K562 (cell line): Measurements from ENCODE around the gene NINJ1. TPM values are rescaled to one million over a fixed set of nuclear protein-coding genes. Genes with fewer than 3 reads are reported as not detected.

Experiments
- ATAC-seq: fragments of 200-7000 bp; cut with Tn5 transposase; 3 replicates; pipeline ENCODE4 v1.9.1; 2020; ENCODE audit warnings: moderate library complexity
- BruUV-seq: library from RNA; stranded (reverse); fragments of 400-500 nt; replicated peaks from 2 replicates; lab custom pipeline; 2021; lab: Mats Ljungman, UMichigan
- CTCF ChIA-PET: fragments of 300-600 bp; formaldehyde crosslinking; extraction: SDS; loops from one replicate; lab custom pipeline; 2021; ENCODE audit warnings: low intra/inter-chr PET ratio; lab: Yijun Ruan, JAX
- POLR2A ChIA-PET: fragments of 300-600, 350-650 bp; sonication (Branson Sonifier 250); formaldehyde crosslinking; extraction: SDS; loops from one replicate; lab custom pipeline; 2021; ENCODE audit warnings: antibody characterized with exemption, inconsistent platforms; lab: Yijun Ruan, JAX
- DNase-seq, 4 experiments: peaks; one replicate each; pipeline versions ENCODE4 v3.0.0 to v3.0.0-alpha.2; 2011 to 2018; ENCODE audit warnings: low spot score in 3 of 4, mixed read lengths in 3 of 4; ENCODE audit errors: extremely low read depth in 1 of 4
- FAIRE-seq: peaks from 2 replicates; lab custom pipeline; 2011; peaks lifted over from hg19 to GRCh38; lab: Jason Lieb, UNC
- H2AFZ ChIP-seq: 2 replicates; pipeline ENCODE4 v1.6.0; 2011; ENCODE audit warnings: low read depth, low read length, control low read depth, inconsistent platforms
- H3K27ac ChIP-seq: fragments of 200-600 bp; 3 replicates; pipeline ENCODE4 v1.8.0; 2011; ENCODE audit warnings: low read depth, mild to moderate bottlenecking, control low read depth, inconsistent platforms, low read length, moderate library complexity, mixed read lengths; ENCODE audit errors: extremely low read depth
- H3K27me3 ChIP-seq, 2 experiments: fragments of 300-600 bp in 1 of 2; 2 replicates in 1 of 2; 3 replicates in 1 of 2; pipeline versions ENCODE4 v1.6.0 to v1.8.0; 2011; ENCODE audit warnings: inconsistent platforms in 2 of 2, low read length in 2 of 2, mild to moderate bottlenecking in 1 of 2, mixed read lengths in 1 of 2, moderate library complexity in 1 of 2; ENCODE audit not compliant: control insufficient read depth in 2 of 2, insufficient read depth in 2 of 2
- H3K36me3 ChIP-seq: fragments of 300-600 bp; 3 replicates; pipeline ENCODE4 v1.8.0; 2011; ENCODE audit warnings: mild to moderate bottlenecking, low read length, inconsistent platforms; ENCODE audit not compliant: control insufficient read depth, insufficient read depth
- H3K4me1 ChIP-seq, 2 experiments: fragments of 200-600 bp in 1 of 2; replicated peaks in 1 of 2; 2 replicates in 1 of 2; 3 replicates in 1 of 2; pipeline versions ENCODE4 v1.5.1 to v1.8.0; 2011; ENCODE audit warnings: inconsistent platforms in 2 of 2, low read length in 2 of 2, mild to moderate bottlenecking in 1 of 2, mixed read lengths in 1 of 2, moderate library complexity in 1 of 2; ENCODE audit not compliant: control insufficient read depth in 2 of 2, insufficient read depth in 2 of 2
- H3K4me2 ChIP-seq: 2 replicates; pipeline ENCODE4 v1.6.1; 2011; ENCODE audit warnings: low read length, control low read depth, inconsistent platforms, mixed read lengths; ENCODE audit not compliant: insufficient read depth
- H3K4me3 ChIP-seq: fragments of 200-600 bp; sonication (generic), shearing (Covaris generic); 2 replicates; pipeline ENCODE4 v1.5.1; 2016; ENCODE audit warnings: control low read depth, inconsistent platforms
- H3K79me2 ChIP-seq: fragments of 200-600 bp; 3 replicates; pipeline ENCODE4 v1.8.0; 2011; ENCODE audit warnings: low read length, inconsistent platforms; ENCODE audit not compliant: control insufficient read depth, insufficient read depth
- H3K9ac ChIP-seq, 2 experiments: 2 replicates each; pipeline versions ENCODE4 v1.6.0 to v1.6.1; 2011; ENCODE audit warnings: low read depth in 2 of 2, low read length in 2 of 2, control low read depth in 1 of 2, inconsistent platforms in 1 of 2, mild to moderate bottlenecking in 1 of 2, mixed read lengths in 1 of 2; ENCODE audit not compliant: insufficient read depth in 1 of 2
- H3K9me1 ChIP-seq: one replicate; pipeline ENCODE4 v1.6.0; 2011; ENCODE audit warnings: inconsistent platforms, mild to moderate bottlenecking, low read length, moderate library complexity; ENCODE audit not compliant: control insufficient read depth, insufficient read depth
- H3K9me3 ChIP-seq: replicated peaks from 2 replicates; pipeline ENCODE4 v1.5.1; 2011; ENCODE audit warnings: low read depth, low read length, inconsistent platforms; ENCODE audit not compliant: control insufficient read depth, insufficient read depth
- H4K20me1 ChIP-seq: replicated peaks from 2 replicates; pipeline ENCODE4 v1.6.1; 2011; ENCODE audit warnings: low read length, inconsistent platforms, mixed read lengths; ENCODE audit not compliant: control insufficient read depth, insufficient read depth
- BCL6 ChIP-seq: fragments of 250-450 bp; sonication (Bioruptor Pico); IDR thresholded peaks from 2 replicates; pipeline ENCODE4 v1.4.0; 2020
- E2F1 ChIP-seq: sonication (generic); formaldehyde crosslinking; IDR thresholded peaks from 2 replicates; pipeline ENCODE4 v1.8.1; 2023; ENCODE audit warnings: mild to moderate bottlenecking, missing genetic modification reagents, moderate library complexity
- ELF4 ChIP-seq: fragments of 450-650 bp; formaldehyde crosslinking; IDR thresholded peaks from 2 replicates; pipeline ENCODE4 v1.4.0; 2022; ENCODE audit warnings: missing genetic modification characterization
- JUND ChIP-seq, 2 experiments: IDR thresholded peaks; 2 replicates in 1 of 2; 3 replicates in 1 of 2; pipeline ENCODE4 v1.6.1; 2011; ENCODE audit warnings: borderline replicate concordance in 2 of 2, low read depth in 2 of 2, low read length in 2 of 2, improper control_type of control experiment in 1 of 2, missing biosample characterization in 1 of 2, missing genetic modification characterization in 1 of 2, missing genetic modification reagents in 1 of 2
- L3MBTL2 ChIP-seq: fragments of 450-650 bp; IDR thresholded peaks from 2 replicates; pipeline ENCODE4 v1.6.1; 2016; ENCODE audit warnings: mild to moderate bottlenecking, moderate library complexity
- MCM7 ChIP-seq, 2 experiments: fragments of 450-650 bp; IDR thresholded peaks; 2 replicates each; pipeline ENCODE4 v1.6.1; 2016 to 2018
- RNF2 ChIP-seq: sonication (generic); IDR thresholded peaks from 2 replicates; pipeline ENCODE4 v1.6.1; 2016
- SPI1 ChIP-seq: IDR thresholded peaks from 2 replicates; pipeline ENCODE4 v1.6.1; 2011; ENCODE audit warnings: low read depth, low read length, control low read depth, borderline replicate concordance
- TOE1 ChIP-seq, 2 experiments: fragments of 450-650 bp in 1 of 2; sonication (generic) in 1 of 2; formaldehyde crosslinking in 1 of 2; IDR thresholded peaks; 2 replicates each; pipeline versions ENCODE4 v1.7.1 to v1.8.0; 2016 to 2022; ENCODE audit warnings: borderline replicate concordance in 2 of 2, mild to moderate bottlenecking in 2 of 2, antibody characterized with exemption in 1 of 2, inconsistent platforms in 1 of 2, low read depth in 1 of 2, missing genetic modification reagents in 1 of 2, moderate library complexity in 1 of 2
- XRCC5 ChIP-seq: fragments of 200-400 bp; formaldehyde crosslinking; IDR thresholded peaks from 2 replicates; pipeline ENCODE4 v1.6.1; 2017; ENCODE audit warnings: low read depth, mild to moderate bottlenecking, low read length
- YY1 ChIP-seq, 3 experiments: IDR thresholded peaks; 2 replicates each; pipeline ENCODE4 v1.6.1; 2011; ENCODE audit warnings: low read length in 2 of 3, mild to moderate bottlenecking in 2 of 3, moderate library complexity in 2 of 3, borderline replicate concordance in 1 of 3, control low read depth in 1 of 3, low read depth in 1 of 3; ENCODE audit not compliant: insufficient read depth in 3 of 3, insufficient replicate concordance in 2 of 3, control insufficient read depth in 1 of 3, insufficient read length in 1 of 3; ENCODE audit errors: extremely low read depth in 1 of 3
- ZFX ChIP-seq: sonication (generic); formaldehyde crosslinking; IDR thresholded peaks from 2 replicates; pipeline ENCODE4 v1.8.0; 2022; ENCODE audit warnings: mild to moderate bottlenecking, missing genetic modification reagents, moderate library complexity
- ZNF217 ChIP-seq: sonication (generic); formaldehyde crosslinking; IDR thresholded peaks from 2 replicates; pipeline ENCODE4 v1.8.0; 2022; ENCODE audit warnings: mild to moderate bottlenecking, missing genetic modification reagents
- ZNF263 ChIP-seq: sonication (generic); formaldehyde crosslinking; IDR thresholded peaks from 2 replicates; pipeline ENCODE4 v1.8.0; 2022; ENCODE audit warnings: mild to moderate bottlenecking, missing genetic modification reagents, borderline replicate concordance
- ZNF592 ChIP-seq: fragments of 450-650 bp; IDR thresholded peaks from 2 replicates; pipeline ENCODE4 v1.6.1; 2017; ENCODE audit warnings: antibody characterized with exemption, mild to moderate bottlenecking
- WGBS: fragments of 100-300 bp; shearing (Covaris generic); methylation state at CpG from one replicate; pipeline ENCODE4 v1.1.6; 2016; ENCODE audit warnings: low coverage, mixed read lengths; ENCODE audit not compliant: insufficient coverage; ENCODE audit errors: missing lambda C conversion rate; 5-methylcytosine and 5-hydroxymethylcytosine counted together
- in situ Hi-C: fragments of 300-500 bp; cut with MboI; formaldehyde crosslinking; loops from 4 replicates; pipeline ENCODE4 v1.15.0; 2018; ENCODE audit warnings: inconsistent platforms, mixed read lengths
- intact Hi-C: fragments of 100-400 bp; cut with micrococcal nuclease; formaldehyde crosslinking; loops from 2 replicates; pipeline ENCODE4 v1.14.2; 2022
- polyA plus RNA-seq, 8 experiments: library from polyadenylated mRNA; depleted of rRNA in 4 of 8; stranded (reverse) in 5 of 8; unstranded in 3 of 8; fragments of >200 nt; fragmentation: Nextera tagmentation in 2 of 8; fragmentation: Illumina TruSeq in 1 of 8; extraction: Ambion mirVana in 2 of 8; extraction: Trizol in 1 of 8; gene quantifications; 2 replicates each; pipeline versions ENCODE4 v1.2.1 to v1.2.3, GENCODE V29; 2011 to 2014; ENCODE audit warnings: inconsistent platforms in 1 of 8, missing spikeins in 1 of 8
- total RNA-seq, 7 experiments: library from RNA; depleted of rRNA in 6 of 7; stranded (reverse); fragments of >200 nt in 6 of 7; fragmentation: Illumina TruSeq in 2 of 7; extraction: Trizol in 2 of 7; gene quantifications; 2 replicates each; pipeline versions ENCODE4 v1.2.1 to v1.2.3, GENCODE V29; 2011 to 2021; ENCODE audit warnings: low replicate concordance in 1 of 7

Gene NINJ1
- total and polyA plus RNA-seq, 9 of the 15 experiments (the other 6 are each of a cell fraction or from before 2014, with no cell fraction given) = 0.13 to 8.4 (median 4.9) TPM

- FAIRE-seq = no peak
- TF ChIP-seq E2F1 (no peak), RNF2 (no peak), ZNF592 (peak; percentile 50), YY1 (IDR thresholded peaks at IDR 0.05; ENCODE audit: borderline replicate concordance in 1 of 3, control insufficient read depth in 1 of 3, extremely low read depth in 1 of 3, insufficient read depth in 3 of 3, insufficient read length in 1 of 3, insufficient replicate concordance in 2 of 3, low read depth in 1 of 3, low read length in 2 of 3) (no peak), BCL6 (CRISPR knock-in tag) (no peak), ZFX (CRISPR knock-in tag) (peak; percentile 37; the same call in 1 of the 2 replicates), SPI1 (no peak), MCM7 (IDR thresholded peaks at IDR 0.05) (no peak), JUND (IDR thresholded peaks at IDR 0.05; ENCODE audit: borderline replicate concordance, low read depth, low read length) (no peak), JUND (tag; IDR thresholded peaks at IDR 0.05; ENCODE audit: borderline replicate concordance, low read depth, low read length) (0 out of 3 replicates have a peak, but pooled peaks have one; percentile 49), ELF4 (CRISPR knock-in tag) (no peak), ZNF217 (CRISPR knock-in tag) (no peak), XRCC5 (no peak), ZNF263 (CRISPR knock-in tag) (peak; percentile 62; the same call in 1 of the 2 replicates), TOE1 (IDR thresholded peaks at IDR 0.05; ENCODE audit: borderline replicate concordance) (no peak), TOE1 (CRISPR knock-in tag; IDR thresholded peaks at IDR 0.05; ENCODE audit: borderline replicate concordance, low read depth) (no peak), L3MBTL2 (peak; percentile 39; the same call in 1 of the 2 replicates)
Measured at GRCh38 chr9:93114169-93114983, 19.7 kb downstream of the NINJ1 start.

More at GRCh38 chr9:93114169-93114983, 19.7 kb downstream of the NINJ1 start:
- Histone ChIP-seq H3K9me1 (peaks cover 3% of the 10 kb centered on the region), H3K36me3 (peaks cover 5% of the 10 kb centered on the region; the same call in 1 of the 3 replicates), H2AFZ (peak overlapping the region; percentile 69; the same call in 1 of the 2 replicates), H3K9ac (peak overlapping the region; percentile 66 to 87; a peak in 3 of 4 replicates), H3K27me3 (no peaks in the 10 kb centered on the region), H3K9me3 (no peaks in the 10 kb centered on the region), H3K27ac (peak overlapping the region; percentile 89), H3K4me1 (peaks cover 37 to 59% of the 10 kb centered on the region in 2 experiments), H3K4me2 (peak overlapping the region; percentile 41), H3K4me3 (no peak overlapping the region), H4K20me1 (no peaks in the 10 kb centered on the region), H3K79me2 (no peaks in the 10 kb centered on the region)
- ATAC-seq (peak; percentile 56), DNase-seq (peak; percentile 43 to 67 (median 61))
- in situ Hi-C loops = no loop called here
- 48% methylated on average over 15 of the region's 17 CpGs for WGBS
- intact Hi-C loops = no loop called here
- no TSS peak for BruUV-seq
- CTCF ChIA-PET = no interaction called here
- POLR2A ChIA-PET = no interaction called here
